HEK293T (cell line): ENCODE data around the gene COL9A3.

ENCODE experiments used
- FOXM1 ChIP-seq: fragments of 450-650 bp; IDR thresholded peaks from 2 replicates; pipeline ENCODE4 v1.6.1; 2017; ENCODE audit warnings: mild to moderate bottlenecking, borderline replicate concordance
- TARDBP ChIP-seq: fragments of 450-650 bp; IDR thresholded peaks from 2 replicates; pipeline ENCODE4 v1.6.1; 2016

GRCh38 chr20:62838128-62838891 is 21.5 kb downstream of the COL9A3 start:
- no peak for TF ChIP-seq FOXM1
- no peak for TF ChIP-seq TARDBP
